HEK293T (cell line): ENCODE data around the gene DUSP23.

ENCODE experiments used
- ARNT ChIP-seq: fragments of 450-650 bp; IDR thresholded peaks from 2 replicates; pipeline ENCODE4 v1.6.1; 2017; ENCODE audit warnings: mild to moderate bottlenecking
- BHLHE40 ChIP-seq: fragments of 450-650 bp; IDR thresholded peaks from 2 replicates; pipeline ENCODE4 v1.6.1; 2016; ENCODE audit warnings: mild to moderate bottlenecking, moderate library complexity, borderline replicate concordance
- FOXA1 ChIP-seq: fragments of 450-650 bp; IDR thresholded peaks from 2 replicates; pipeline ENCODE4 v1.6.1; 2016; ENCODE audit warnings: mild to moderate bottlenecking
- FOXK2 ChIP-seq: fragments of 450-650 bp; IDR thresholded peaks from 2 replicates; pipeline ENCODE4 v1.6.1; 2016; ENCODE audit warnings: mild to moderate bottlenecking
- FOXM1 ChIP-seq: fragments of 450-650 bp; IDR thresholded peaks from 2 replicates; pipeline ENCODE4 v1.6.1; 2017; ENCODE audit warnings: mild to moderate bottlenecking, borderline replicate concordance
- HDGF ChIP-seq: fragments of 450-650 bp; IDR thresholded peaks from 2 replicates; pipeline ENCODE4 v1.6.1; 2017; ENCODE audit warnings: antibody characterized with exemption, borderline replicate concordance
- LEF1 ChIP-seq: fragments of 450-650 bp; IDR thresholded peaks from 2 replicates; pipeline ENCODE4 v1.6.1; 2017; ENCODE audit warnings: mild to moderate bottlenecking, borderline replicate concordance
- SP1 ChIP-seq: fragments of 450-650 bp; IDR thresholded peaks from 2 replicates; pipeline ENCODE4 v1.6.1; 2017
- SUZ12 ChIP-seq: fragments of 450-650 bp; IDR thresholded peaks from 2 replicates; pipeline ENCODE4 v1.6.1; 2016; ENCODE audit warnings: mild to moderate bottlenecking
- ZNF384 ChIP-seq: fragments of 450-650 bp; IDR thresholded peaks from 2 replicates; pipeline ENCODE4 v1.6.1; 2016

- no peak for TF ChIP-seq SP1
- TF ChIP-seq BHLHE40: no peak
- TF ChIP-seq HDGF: no peak
- TF ChIP-seq LEF1: no peak
- no peak for TF ChIP-seq FOXM1
- no peak for TF ChIP-seq FOXA1
- TF ChIP-seq FOXK2: no peak
- no peak for TF ChIP-seq SUZ12
- no peak for TF ChIP-seq ZNF384
- TF ChIP-seq ARNT: no peak
Observed at GRCh38 chr1:159826441-159827101, 45.8 kb downstream of the DUSP23 start, which contains the start of gene SLAMF8.
